ENCODE data around the gene CCDC8. TPM values are rescaled to one million over a fixed set of nuclear protein-coding genes. Genes with fewer than 3 reads are reported as not detected.

Gene CCDC8
- total and polyA plus RNA-seq, 9 of the 15 experiments (the other 6 are each of a cell fraction or from before 2014, with no cell fraction given) = 0.68 to 30.8 (median 15.6) TPM

GRCh38 chr19:46410205-46411087, 2.9 kb downstream of the CCDC8 start (continued):
- TF ChIP-seq E4F1 (CRISPR knock-in tag; IDR thresholded peaks at IDR 0.05; ENCODE audit: borderline replicate concordance) (no peak), CREB3 (tag; conservative IDR thresholded peaks at IDR 0.05; ENCODE audit: low read depth) (no peak), THAP12 (CRISPR knock-in tag; IDR thresholded peaks at IDR 0.05) (no peak), ZNF121 (CRISPR knock-in tag; conservative IDR thresholded peaks at IDR 0.05) (peak; percentile 87)
